Activated CD4-positive, alpha-beta T cell treated with anti-CD3 and anti-CD28 coated beads, Interleukin-2, Interleukin-4, amounts not matched to agents 100 ng/mL and 50 ng/mL, durations not matched to agents 16 hours and 8 hours (primary cell): ENCODE data around the gene C12orf43.

Experiments
- DNase-seq: peaks from one replicate; pipeline ENCODE4 v3.0.0-alpha.2; 2020; ENCODE audit warnings: low spot score

C12orf43 gene

DNA sequence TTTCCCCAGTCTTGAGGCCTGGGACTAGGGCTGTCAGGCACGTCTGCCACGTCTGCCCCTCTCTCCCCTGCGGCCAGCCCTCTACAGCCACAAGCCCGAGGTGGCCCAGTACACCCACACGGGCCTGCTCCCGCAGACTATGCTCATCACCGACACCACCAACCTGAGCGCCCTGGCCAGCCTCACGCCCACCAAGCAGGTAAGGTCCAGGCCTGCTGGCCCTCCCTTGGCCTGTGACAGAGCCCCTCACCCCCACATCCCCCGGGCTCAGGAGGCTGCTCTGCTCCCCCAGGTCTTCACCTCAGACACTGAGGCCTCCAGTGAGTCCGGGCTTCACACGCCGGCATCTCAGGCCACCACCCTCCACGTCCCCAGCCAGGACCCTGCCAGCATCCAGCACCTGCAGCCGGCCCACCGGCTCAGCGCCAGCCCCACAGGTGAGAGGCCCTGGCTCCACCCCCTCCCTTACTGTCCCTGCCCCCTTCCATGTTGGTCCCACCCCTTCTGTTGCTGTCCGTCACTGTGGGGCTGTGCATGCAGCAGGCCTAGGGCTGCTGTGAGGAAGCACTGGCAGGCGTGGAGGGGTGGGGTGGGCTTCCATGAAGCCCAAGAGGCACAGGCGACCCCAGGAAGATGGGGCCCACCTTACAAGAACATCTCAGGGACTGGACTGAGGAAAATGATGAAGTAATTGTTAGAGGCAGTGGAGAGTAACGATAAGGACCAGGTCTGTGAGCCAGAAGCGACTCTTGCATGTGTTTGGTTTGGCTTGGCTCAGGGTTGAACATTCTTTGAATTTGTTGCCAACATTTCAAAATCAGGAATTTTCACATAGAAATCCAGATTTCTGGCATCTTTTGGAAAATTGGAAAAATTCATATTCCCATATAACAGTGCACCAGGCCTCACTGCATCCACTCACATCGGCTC, 16.8 kb downstream of the C12orf43 start:
- DNase-seq: no peak

DNA sequence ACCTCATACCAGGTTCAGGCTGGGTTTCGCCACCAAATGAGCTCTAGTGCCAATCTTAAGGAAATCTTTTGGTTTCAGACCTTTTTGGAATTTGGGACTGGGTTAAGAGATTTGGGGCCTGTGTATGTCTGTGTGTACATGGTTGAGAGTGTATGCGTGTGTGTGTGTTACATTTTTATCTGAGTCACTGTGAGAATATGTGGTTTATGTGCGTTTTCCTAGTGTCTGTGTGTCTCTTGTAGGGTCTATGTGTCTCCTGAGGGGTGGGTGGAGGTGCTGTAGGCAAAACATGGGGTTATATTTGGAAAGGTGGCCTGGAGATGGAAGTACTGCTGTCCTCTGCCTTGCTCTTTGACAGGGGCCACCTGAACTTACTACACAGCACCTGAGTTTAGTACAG, 17.9 kb downstream of the C12orf43 start:
- no peak for DNase-seq

- DNase-seq: no peak
These were observed 18.8 kb downstream of the C12orf43 start for GRCh38 chr12:120997448-120997847.

- no peak for DNase-seq
These were observed 20.0 kb downstream of the C12orf43 start for GRCh38 chr12:120996133-120996746.

DNA sequence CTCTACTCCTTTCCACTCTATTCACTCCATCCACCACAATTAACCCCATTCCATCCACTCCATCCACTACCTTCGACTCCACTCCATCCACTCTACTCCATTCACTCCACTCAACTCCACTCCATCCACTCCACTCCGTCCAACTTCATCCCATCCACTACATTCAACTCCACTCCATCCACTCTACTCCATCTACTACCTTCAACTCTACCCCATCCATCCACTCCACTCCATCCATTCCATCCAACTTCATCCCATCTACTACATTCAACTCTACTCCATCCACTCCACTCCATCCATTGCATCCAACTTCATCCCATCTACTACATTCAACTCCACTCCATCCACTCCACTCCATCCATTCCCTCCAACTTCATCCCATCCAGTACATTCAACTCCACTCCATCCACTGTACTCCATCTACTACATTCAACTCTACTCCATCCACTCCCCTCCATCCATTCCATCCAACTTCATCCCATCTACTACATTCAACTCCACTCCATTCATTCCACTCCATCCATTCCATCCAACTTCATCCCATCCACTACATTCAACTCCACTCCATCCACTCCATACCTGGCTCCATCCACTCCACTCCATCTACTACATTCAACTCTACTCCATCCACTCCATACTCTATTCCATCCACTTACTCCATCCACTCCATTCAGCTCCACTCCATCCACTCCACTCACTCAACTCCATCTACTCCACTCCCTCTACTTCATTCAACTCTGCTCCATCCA, 21.5 kb downstream of the C12orf43 start:
- DNase-seq: no peak

- no peak for DNase-seq
These were observed 22.2 kb downstream of the C12orf43 start for GRCh38 chr12:120994059-120994458.

- DNase-seq: no peak
These were observed 22.8 kb downstream of the C12orf43 start for GRCh38 chr12:120993496-120993895.

GRCh38 chr12:120992989-120993388, 23.3 kb downstream of the C12orf43 start:
- no peak for DNase-seq

DNA sequence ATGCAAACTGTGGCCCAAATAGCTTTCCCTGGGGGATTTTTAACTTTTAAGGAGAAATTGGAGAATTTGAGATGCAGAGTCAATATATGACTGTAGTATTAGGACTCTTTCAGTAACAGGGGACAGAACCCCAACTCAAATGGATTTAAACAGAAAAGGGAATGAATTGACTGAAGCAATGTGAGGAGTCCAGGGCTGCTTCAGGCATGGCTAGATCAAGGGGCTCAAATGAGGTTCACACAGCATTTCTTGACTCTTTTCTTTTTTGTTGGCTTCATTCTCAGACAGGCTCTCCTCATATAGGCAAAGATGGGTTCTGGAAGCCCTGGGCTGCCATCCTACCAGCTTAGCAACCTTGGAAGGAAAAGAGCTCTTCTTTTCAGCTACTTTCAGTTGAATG, 24.3 kb downstream of the C12orf43 start:
- no peak for DNase-seq

- no peak for DNase-seq
These were observed 25.7 kb downstream of the C12orf43 start for GRCh38 chr12:120990487-120991055.

DNA sequence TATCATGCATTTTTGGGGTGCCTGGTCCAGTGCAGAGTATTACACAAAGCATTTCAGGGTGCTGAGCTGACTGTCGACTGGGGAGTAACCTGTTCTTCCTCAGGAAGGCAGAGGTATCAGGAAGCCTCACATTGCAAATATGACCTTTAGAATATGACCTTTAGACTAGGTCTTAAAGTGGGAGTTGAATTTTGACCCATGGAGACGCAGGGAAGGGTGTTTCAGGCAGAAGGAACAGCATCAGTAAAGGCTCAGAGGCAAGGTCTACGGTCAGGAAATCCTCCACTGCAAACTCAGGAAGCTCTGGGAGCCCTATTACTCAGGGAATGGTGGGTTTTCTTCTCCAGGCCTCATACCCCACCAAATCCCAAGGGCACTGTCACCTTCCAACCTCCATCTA, 26.6 kb downstream of the C12orf43 start:
- DNase-seq: no peak

- DNase-seq: no peak
These were observed 27.6 kb downstream of the C12orf43 start for GRCh38 chr12:120988658-120989057.

DNA sequence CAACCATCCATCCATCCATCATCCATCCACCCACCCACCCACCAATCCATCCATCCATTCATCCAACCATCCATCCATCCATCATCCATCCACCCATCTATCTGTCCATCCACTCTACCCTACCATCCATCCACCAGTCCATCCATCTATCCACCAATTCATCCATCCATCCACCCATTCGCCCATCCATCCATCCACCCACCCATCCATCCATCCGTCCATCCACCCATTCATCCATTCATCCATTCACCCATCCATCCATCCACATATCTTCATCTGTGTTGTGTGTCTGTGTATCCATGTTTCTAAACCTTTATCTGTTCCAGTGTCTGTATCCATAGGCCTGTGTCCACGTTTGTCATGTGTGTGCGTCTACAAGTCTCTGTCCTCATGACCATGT, 28.1 kb downstream of the C12orf43 start:
- no peak for DNase-seq

DNA sequence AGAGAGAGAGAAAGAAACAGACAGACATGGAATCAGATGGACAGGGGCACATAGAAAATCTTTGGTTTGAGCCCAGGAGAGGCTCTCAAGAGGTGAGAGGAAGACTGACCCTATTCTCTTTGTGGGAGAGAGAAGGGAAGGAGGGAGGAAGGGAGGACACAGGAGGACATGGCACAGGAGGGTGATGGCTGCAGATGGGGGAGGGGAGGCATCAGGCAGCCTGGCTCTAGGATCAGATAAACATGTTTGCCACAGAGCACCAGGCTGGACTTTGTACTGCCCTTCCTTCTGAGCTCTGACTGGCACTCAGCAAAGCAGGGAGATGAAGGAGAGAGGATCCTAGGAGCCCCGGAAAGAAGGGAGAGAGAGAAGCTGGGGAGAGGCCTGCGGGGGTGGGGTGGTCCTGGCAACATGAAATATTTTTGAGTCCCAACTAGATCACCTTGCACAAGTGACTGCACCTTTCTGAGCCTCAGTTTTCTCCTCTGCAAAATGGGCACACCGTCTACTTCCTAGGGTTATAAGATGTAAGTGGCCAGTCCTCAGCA, 31.9 kb downstream of the C12orf43 start:
- DNase-seq: no peak

DNA sequence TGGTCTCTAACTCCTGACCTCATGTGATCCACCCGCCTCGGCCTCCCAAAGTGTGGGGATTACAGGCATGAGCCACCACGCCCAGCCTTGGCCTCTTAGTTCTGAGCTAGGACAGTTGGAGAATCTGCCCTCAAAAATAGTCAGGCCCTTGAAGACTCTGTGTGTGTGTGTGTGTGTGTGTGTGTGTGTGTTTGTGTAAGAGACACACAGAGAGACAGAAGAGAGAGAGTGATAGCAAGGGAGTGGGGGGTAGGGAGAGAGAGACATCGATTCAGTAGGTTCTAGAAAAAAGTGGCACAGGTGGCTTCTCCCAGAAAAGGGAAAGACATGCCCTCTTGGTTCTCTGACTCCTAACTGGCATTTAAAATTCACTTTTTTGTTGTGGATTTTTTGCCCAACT, 32.5 kb downstream of the C12orf43 start:
- no peak for DNase-seq

DNA sequence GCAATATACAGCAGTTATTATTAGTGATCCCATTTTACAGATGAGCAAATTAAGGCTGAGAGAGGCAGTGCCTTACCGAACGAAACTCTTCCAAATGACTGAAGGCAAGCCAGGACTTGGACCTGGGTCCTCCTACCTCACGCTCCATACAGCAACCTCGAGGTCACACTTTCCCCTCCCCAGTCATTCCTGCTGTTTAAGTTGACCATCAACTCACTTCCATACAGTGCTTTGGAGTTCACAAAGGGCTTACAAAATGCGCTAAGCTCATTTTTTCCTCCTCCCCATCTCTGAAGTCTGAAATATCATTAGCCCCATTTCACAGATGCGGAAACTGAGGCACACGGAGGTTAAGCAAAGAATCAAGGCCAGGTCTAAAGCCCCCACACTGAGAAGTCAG, 33.6 kb downstream of the C12orf43 start:
- no peak for DNase-seq

- DNase-seq: no peak
These were observed 34.8 kb downstream of the C12orf43 start for GRCh38 chr12:120981407-120981941.

- no peak for DNase-seq
These were observed 35.4 kb downstream of the C12orf43 start for GRCh38 chr12:120980800-120981368.

DNA sequence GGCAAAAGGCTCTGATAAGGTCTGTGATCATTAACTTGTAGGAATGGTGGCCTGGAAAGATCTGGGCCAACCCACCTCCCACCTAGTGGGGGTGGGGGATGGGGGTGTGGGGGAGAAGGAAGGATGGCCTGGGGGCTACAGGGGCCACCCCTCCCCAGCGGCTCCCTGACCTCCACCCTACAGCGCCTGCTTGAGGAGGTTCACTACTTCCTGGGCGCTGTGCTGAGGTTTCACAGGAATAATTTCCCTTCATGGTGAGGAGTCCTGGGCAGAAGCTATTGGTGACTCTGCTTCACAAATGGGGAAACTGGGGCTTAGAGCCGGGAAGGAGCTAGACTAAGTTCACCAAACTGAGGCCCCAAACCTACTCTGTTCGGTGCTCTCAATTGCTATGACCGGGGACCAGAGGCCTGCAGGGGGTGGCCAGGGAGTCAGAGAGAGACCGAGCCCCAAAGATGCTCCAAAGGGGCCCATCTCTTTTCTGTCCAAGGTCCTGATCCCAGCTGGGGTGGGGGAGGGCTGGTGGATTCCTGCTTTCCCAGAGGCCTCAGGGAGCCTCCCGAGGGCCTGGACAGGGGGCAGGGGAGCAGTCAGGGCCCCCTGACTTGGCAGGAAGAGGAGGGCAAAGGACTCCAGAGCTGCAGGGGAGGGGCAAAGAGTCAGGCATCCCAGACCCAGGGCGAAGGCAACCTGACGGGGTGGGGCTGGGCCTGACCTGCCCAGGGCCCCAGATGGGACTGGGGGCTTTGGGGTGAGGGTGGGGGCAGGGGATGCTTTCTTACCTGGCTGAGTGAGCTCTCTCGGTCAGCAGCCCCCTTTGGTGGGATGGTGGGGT, 36.2 kb downstream of the C12orf43 start:
- no peak for DNase-seq

GRCh38 chr12:120979220-120979861, 36.9 kb downstream of the C12orf43 start:
- DNase-seq: no peak
